AG10803 (cell line): ENCODE data around the gene SYNJ2.

Experiments
- DNase-seq: peaks from one replicate; pipeline ENCODE4 v3.0.0; 2010; ENCODE audit warnings: low read depth
- H3K4me3 ChIP-seq: 2 replicates; pipeline ENCODE4 v1.5.1; 2011; ENCODE audit warnings: mild to moderate bottlenecking, low read length, control low read depth
- CTCF ChIP-seq: conservative IDR thresholded peaks from 2 replicates; pipeline ENCODE4 v1.5.1; 2011; ENCODE audit warnings: mild to moderate bottlenecking, low read length, control low read depth, inconsistent platforms

The SYNJ2 gene

DNA sequence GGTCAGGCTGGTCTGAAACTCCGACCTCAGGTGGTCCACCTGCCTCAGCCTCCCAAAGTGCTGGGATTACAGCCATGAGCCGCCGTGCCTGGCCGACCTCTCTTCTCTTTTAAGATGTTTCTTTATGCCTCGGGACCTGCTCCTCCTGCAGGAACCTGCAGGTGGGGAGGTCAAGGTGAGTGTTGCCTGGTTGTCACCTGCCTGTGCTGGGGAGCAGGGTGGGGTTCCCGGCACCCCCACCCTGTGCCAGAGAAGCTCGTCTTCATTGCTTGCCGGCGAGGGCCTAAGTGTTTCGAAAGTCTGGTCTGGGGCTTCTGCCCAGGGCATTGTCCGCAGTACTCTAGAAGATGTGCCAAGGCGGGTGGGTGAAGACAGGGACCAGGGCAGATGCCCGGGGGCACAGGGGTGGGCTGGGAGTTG lies 36.0 kb downstream of the SYNJ2 start:
- DNase-seq: no peak
- H3K4me3 ChIP-seq: no peak overlapping the region
- TF ChIP-seq CTCF: no peak

DNA sequence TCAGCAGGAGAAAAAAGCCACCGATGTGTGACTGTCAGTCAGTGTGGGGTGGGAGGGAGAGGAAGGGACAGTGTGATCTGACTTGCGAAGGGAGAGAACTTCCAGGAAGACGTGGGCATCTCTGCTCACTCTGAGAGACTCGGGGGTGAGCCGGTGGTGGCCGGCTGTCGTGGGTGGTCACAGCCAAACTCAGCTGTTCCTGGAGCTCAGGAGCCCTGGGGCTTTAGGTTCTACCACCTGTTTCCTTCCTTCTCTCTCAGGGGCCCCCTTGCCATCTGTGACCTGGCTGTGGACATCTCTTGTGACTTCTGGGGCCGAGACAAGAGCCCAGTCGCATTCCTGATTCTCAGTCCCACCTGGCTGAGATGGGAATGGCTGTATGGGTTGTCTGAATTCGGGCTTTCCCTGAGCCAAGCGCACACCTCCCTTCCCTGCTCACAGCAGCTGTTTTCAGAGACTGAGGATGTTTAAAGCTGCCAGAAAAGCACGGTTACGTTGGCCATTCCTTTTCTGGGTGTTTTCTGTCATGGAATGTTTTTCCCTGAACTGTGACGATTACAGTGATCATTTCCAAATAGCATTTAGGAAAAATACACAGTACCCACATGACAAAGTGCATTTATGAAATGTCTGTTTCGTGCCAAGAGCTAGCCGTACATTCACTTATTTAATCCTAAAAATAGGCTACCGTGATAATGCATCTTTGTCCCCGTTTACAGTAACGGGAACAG lies 36.5 kb downstream of the SYNJ2 start:
- H3K4me3 ChIP-seq: no peak overlapping the region
- TF ChIP-seq CTCF: no peak
- DNase-seq: no peak

DNA sequence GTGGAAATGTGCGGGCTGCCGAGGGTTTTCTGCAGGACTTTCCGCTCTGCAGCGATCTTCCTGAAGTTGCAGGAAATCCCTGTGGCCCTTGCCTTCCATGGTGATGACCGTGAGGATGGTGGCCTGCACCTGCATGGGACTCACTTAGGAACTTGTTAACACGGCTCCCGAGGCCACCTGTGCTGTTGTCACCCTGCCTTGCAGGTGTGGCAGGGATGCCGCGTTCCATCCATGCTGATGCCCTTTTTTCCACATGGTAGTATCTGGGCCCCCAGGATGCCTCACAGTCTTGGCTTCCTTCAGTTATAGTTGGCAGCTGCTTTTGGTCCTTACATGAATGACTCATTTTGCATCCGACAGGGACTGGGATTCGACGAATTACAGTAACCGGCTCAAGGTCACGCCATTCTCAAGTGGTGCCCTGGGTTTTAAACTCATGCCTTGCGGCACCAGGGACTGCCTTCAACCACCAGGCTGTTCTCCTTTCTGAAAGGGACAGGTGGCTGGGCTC lies 37.2 kb downstream of the SYNJ2 start:
- peak; percentile 52 for DNase-seq
- TF ChIP-seq CTCF: no peak
- H3K4me3 ChIP-seq: no peak overlapping the region

- no peak for TF ChIP-seq CTCF
- no peak for DNase-seq
- no peak overlapping the region for H3K4me3 ChIP-seq
These were observed 37.8 kb downstream of the SYNJ2 start for GRCh38 chr6:158019416-158019815.

GRCh38 chr6:158020272-158020711 lies 38.6 kb downstream of the SYNJ2 start:
- TF ChIP-seq CTCF: no peak
- no peak for DNase-seq

GRCh38 chr6:158020811-158021210 lies 39.1 kb downstream of the SYNJ2 start:
- H3K4me3 ChIP-seq: no peak overlapping the region
- no peak for TF ChIP-seq CTCF
- DNase-seq: no peak

More at GRCh38 chr6:158020272-158020711, 38.6 kb downstream of the SYNJ2 start:
- H3K4me3 ChIP-seq: no peak overlapping the region

DNA sequence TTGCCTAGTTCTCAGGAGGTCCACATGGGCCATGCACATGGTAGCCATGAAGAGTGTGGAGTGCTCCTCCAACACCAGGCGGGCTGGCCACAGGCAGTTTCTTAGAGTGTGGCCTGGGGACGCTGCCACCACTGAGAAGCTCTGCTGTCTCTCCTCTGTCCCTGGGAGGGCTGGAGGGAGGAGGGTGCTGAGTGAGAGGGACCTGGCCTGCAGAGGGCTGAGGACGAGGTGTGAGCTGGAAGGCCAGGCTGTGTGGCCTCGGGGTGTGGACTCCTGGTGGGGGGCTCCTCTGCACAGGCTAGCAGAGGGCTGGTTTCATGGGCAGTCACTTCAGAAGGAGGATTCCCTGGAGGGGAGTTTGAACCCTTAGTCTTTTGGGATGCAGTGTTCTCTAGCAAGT lies 39.7 kb downstream of the SYNJ2 start:
- no peak for DNase-seq
- H3K4me3 ChIP-seq: no peak overlapping the region
- TF ChIP-seq CTCF: no peak
